Muscle of leg (tissue), 11 donors: Measurements from ENCODE around the gene ASRGL1. TPM values are rescaled to one million over a fixed set of nuclear protein-coding genes. Genes with fewer than 3 reads are reported as not detected.
"Not testable (repeated sequence)": the region's sequence is repeated elsewhere in the genome, so short reads cannot be mapped to it uniquely, and the experiment has no call there.

Source experiments
- DNase-seq: peaks from one replicate; pipeline ENCODE4 v3.0.0; 2013
- H3K27ac ChIP-seq: one replicate; pipeline ENCODE4 v1.5.1; 2013; ENCODE audit warnings: mild to moderate bottlenecking, low read length, control low read depth
- H3K27me3 ChIP-seq: one replicate; pipeline ENCODE4 v1.6.1; 2013; ENCODE audit warnings: low read length; ENCODE audit not compliant: control insufficient read depth, insufficient read depth
- H3K36me3 ChIP-seq: one replicate; pipeline ENCODE4 v1.6.1; 2013; ENCODE audit warnings: low read length; ENCODE audit not compliant: control insufficient read depth, insufficient read depth
- H3K4me1 ChIP-seq: one replicate; pipeline ENCODE4 v1.6.1; 2013; ENCODE audit warnings: low read length; ENCODE audit not compliant: control insufficient read depth, insufficient read depth
- H3K4me3 ChIP-seq: one replicate; pipeline ENCODE4 v1.5.1; 2013; ENCODE audit warnings: low read length, control low read depth
- H3K9me3 ChIP-seq: replicated peaks from 2 replicates; pipeline ENCODE4 v1.6.1; 2013; ENCODE audit warnings: low read depth, low read length; ENCODE audit not compliant: control insufficient read depth
- WGBS: methylation state at CpG from one replicate; pipeline ENCODE4 v1.1.5; 2013; ENCODE audit warnings: missing lambda C conversion rate; ENCODE audit not compliant: insufficient coverage; 5-methylcytosine and 5-hydroxymethylcytosine counted together
- polyA plus RNA-seq, 8 donors: library from polyadenylated mRNA; unstranded; fragments of 120-200 nt; gene quantifications; one replicate each; pipeline versions ENCODE4 v1.2.1 to v1.2.3, GENCODE V29; 2013; ENCODE audit warnings: inconsistent platforms in 1 of 8, low replicate concordance in 1 of 8; ENCODE audit not compliant: insufficient read length in 8 of 8, insufficient read depth in 1 of 8
- total RNA-seq: library from RNA; stranded (reverse); fragments of 120-200 nt; gene quantifications from one replicate; pipeline ENCODE4 v1.2.4, GENCODE V29; 2013

ASRGL1 gene
- total and polyA plus RNA-seq, 9 donors: 2.4 to 5.5 (median 3.6) TPM

DNA sequence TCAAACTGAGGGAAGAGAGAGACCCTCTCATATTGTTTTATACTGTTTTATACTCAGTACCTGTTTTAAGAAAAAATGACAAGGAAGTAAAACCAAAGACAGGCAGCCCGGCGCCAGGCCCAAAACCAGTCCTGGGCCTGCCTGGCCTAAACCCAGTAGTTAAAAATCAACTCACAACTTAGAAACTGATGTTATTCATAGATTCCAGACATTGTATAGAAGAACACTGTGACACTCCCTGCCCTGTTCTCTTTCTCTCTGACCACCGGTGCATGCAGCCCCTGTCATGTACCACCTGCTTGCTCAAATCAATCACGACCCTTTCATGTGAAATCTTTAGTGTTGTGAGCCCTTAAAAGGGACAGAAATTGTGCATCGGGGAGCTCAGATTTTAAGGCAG, 11.5 kb upstream of the ASRGL1 start:
- no CpG with 5 or more reads among the region's 5 CpGs for WGBS

DNA sequence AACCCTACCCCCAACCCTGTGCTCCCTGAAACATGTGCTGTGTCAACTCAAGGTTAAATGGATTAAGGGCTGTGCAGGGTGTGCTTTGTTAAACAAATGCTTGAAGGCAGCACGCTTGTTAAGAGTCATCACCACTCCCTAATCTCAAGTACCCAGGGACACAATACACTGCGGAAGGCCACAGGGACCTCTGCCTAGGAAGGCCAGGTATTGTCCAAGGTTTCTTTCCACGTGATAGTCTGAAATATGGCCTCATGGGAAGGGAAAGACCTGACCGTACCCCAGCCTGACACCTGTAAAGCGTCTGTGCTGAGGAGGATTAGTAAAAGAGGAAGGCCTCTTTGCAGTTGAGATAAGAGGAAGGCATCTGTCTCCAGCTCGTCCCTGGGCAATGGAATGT, 10.5 kb upstream of the ASRGL1 start:
- H3K27ac ChIP-seq, H3K4me3 ChIP-seq, H3K4me1 ChIP-seq, H3K36me3 ChIP-seq, DNase-seq, H3K9me3 ChIP-seq, H3K27me3 ChIP-seq: not testable (repeated sequence)
- no CpG with 5 or more reads among the region's 6 CpGs for WGBS

More for the DNA sequence above, 11.5 kb upstream of the ASRGL1 start:
- H3K36me3 ChIP-seq, H3K9me3 ChIP-seq, H3K27ac ChIP-seq, DNase-seq, H3K4me3 ChIP-seq, H3K4me1 ChIP-seq, H3K27me3 ChIP-seq: not testable (repeated sequence)

GRCh38 chr11:62327541-62327940, 9.7 kb upstream of the ASRGL1 start:
- not testable (repeated sequence) for H3K27me3 ChIP-seq, H3K4me1 ChIP-seq, DNase-seq, H3K27ac ChIP-seq, H3K9me3 ChIP-seq, H3K4me3 ChIP-seq, H3K36me3 ChIP-seq
- WGBS: 88% methylated on average over 4 of the region's 14 CpGs

DNA sequence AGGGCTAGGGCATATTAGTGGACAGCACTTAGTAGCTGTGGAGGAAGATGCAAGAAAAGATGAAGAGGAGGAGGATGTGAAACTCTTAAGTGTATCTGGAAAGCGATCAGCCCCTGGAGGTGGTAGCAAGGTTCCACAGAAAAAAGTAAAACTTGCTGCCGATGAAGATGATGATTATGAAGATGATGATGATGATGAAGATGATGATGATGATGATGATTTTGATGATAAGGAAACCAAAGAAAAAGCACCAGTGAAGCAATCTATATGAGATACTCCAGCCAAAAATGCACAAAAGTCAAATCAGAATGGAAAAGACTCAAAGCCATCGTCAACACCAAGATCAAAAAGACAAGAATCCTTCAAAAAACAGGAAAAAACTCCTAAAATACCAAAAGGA, 6.0 kb upstream of the ASRGL1 start:
- not testable (repeated sequence) for DNase-seq, H3K9me3 ChIP-seq, H3K36me3 ChIP-seq, H3K4me1 ChIP-seq, H3K27ac ChIP-seq, H3K4me3 ChIP-seq
- WGBS: 91% methylated on average over 1 of the region's 3 CpGs
- peaks cover 17% of the 10 kb centered on the region for H3K27me3 ChIP-seq

DNA sequence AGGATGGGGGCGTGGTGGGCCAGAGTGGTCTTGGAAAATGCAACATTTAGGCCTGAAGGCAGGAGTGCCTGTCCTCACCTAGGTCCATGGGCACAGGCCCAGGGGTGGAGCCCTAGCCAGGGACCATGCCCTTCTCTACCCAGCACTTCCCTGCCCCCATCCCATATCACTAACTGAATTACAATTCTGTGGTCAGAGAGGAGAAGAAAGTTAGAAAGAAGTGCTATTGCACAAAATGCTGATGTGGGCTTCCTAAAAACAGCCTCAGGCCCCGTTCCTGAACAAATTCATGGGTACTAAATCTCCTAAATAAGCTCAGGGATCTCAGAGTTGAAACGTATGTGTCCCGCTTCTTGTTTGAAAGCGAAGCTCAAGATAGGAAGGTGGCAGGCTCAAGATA, 3.5 kb upstream of the ASRGL1 start:
- Histone ChIP-seq H3K4me1 (peaks cover 5% of the 10 kb centered on the region), H3K9me3 (no peaks in the 10 kb centered on the region), H3K36me3 (no peaks in the 10 kb centered on the region), H3K4me3 (no peak overlapping the region), H3K27ac (no peak overlapping the region), H3K27me3 (peaks cover 34% of the 10 kb centered on the region)
- 60% methylated on average over 1 of the region's 5 CpGs for WGBS
- DNase-seq: no peak

GRCh38 chr11:62336949-62337302, 322 bp upstream of the ASRGL1 start:
- not testable (repeated sequence) for H3K4me1 ChIP-seq, H3K9me3 ChIP-seq, H3K36me3 ChIP-seq, H3K27ac ChIP-seq, DNase-seq
- Histone ChIP-seq H3K27me3 (peaks cover 34% of the 10 kb centered on the region), H3K4me3 (peak overlapping the region; percentile 48)
- WGBS: 54% methylated on average over 18 of the region's 19 CpGs

GRCh38 chr11:62338218-62338617, 970 bp downstream of the ASRGL1 start:
- peaks cover 5% of the 10 kb centered on the region for H3K4me1 ChIP-seq
- H3K27me3 ChIP-seq: peaks cover 28% of the 10 kb centered on the region
- H3K27ac ChIP-seq: no peak overlapping the region
- peak overlapping the region; percentile 48 for H3K4me3 ChIP-seq
- DNase-seq: no peak
- no CpG with 5 or more reads among the region's 1 CpG for WGBS
- no peaks in the 10 kb centered on the region for H3K9me3 ChIP-seq
- no peaks in the 10 kb centered on the region for H3K36me3 ChIP-seq

- DNase-seq: peak; percentile 43
- Histone ChIP-seq H3K4me1 (peaks cover 5% of the 10 kb centered on the region), H3K36me3 (no peaks in the 10 kb centered on the region), H3K4me3 (no peak overlapping the region), H3K27ac (no peak overlapping the region), H3K27me3 (peaks cover 23% of the 10 kb centered on the region), H3K9me3 (no peaks in the 10 kb centered on the region)
- 40% methylated on average over 1 of the region's 6 CpGs for whole genome bisulfite sequencing
Measured at GRCh38 chr11:62340269-62340901, 3.1 kb downstream of the ASRGL1 start.

DNA sequence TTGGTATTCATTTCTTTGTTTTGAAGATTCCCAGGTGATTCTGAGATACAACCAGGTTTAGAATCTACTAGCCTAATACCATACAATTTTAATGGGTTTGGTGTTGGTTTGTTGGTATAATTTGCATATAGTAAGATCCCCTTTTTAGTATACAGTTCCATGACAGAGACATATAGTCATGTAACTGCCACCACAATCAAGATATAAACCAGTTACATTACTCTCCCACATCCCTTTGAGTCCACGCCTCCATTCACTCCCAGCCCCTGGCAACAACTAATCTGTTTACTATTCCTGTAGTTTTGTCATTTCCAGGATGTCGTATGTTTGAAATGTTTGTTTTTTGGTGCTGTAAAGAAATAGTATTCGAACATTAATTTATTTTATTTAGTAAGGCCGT, 4.3 kb downstream of the ASRGL1 start:
- H3K27ac ChIP-seq: no peak overlapping the region

DNA sequence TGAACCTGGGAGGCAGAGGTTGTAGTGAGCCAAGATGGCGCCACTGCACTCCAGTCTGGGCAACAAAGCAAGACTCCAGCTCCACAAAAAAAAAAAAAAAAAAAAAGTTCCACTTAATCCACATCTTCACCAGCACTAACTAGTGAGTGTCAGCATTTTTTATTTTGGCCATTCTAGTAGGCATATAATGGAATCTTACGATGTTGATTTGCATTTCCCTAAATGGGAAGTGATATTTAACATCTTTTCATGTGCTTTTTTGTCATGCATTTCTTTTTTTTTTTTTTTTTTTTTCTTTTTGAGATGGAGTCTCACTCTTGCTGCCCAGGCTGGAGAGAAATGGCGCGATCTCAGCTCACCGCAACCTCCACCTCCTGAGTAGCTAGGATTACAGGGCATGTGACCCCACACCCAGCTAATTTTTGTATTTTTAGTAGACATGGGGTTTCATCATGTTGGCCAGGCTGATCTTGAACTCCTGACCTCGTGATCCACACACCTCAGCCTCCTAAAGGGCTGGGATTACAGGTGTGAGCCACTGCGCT, 6.5 kb downstream of the ASRGL1 start:
- not testable (repeated sequence) for H3K9me3 ChIP-seq, H3K36me3 ChIP-seq, H3K27me3 ChIP-seq, H3K27ac ChIP-seq, H3K4me1 ChIP-seq, H3K4me3 ChIP-seq, DNase-seq
- 80% methylated on average over 1 of the region's 7 CpGs for WGBS

More for the DNA sequence above, 4.3 kb downstream of the ASRGL1 start:
- H3K27me3 ChIP-seq: peaks cover 14% of the 10 kb centered on the region
- WGBS: no CpG with 5 or more reads among the region's 4 CpGs
- H3K4me3 ChIP-seq: no peak overlapping the region
- H3K9me3 ChIP-seq: no peaks in the 10 kb centered on the region
- DNase-seq: no peak
- peaks cover 5% of the 10 kb centered on the region for H3K4me1 ChIP-seq
- no peaks in the 10 kb centered on the region for H3K36me3 ChIP-seq

- Histone ChIP-seq H3K27ac (no peak overlapping the region), H3K9me3 (no peaks in the 10 kb centered on the region), H3K36me3 (no peaks in the 10 kb centered on the region), H3K27me3 (no peaks in the 10 kb centered on the region), H3K4me3 (no peak overlapping the region), H3K4me1 (no peaks in the 10 kb centered on the region)
- no CpG with 5 or more reads among the region's 1 CpG for WGBS
- DNase-seq: no peak
Measured at GRCh38 chr11:62344210-62344609, 7.0 kb downstream of the ASRGL1 start.
